ENCODE data around the gene CBFA2T2.

- TF ChIP-seq, protein P1, sequence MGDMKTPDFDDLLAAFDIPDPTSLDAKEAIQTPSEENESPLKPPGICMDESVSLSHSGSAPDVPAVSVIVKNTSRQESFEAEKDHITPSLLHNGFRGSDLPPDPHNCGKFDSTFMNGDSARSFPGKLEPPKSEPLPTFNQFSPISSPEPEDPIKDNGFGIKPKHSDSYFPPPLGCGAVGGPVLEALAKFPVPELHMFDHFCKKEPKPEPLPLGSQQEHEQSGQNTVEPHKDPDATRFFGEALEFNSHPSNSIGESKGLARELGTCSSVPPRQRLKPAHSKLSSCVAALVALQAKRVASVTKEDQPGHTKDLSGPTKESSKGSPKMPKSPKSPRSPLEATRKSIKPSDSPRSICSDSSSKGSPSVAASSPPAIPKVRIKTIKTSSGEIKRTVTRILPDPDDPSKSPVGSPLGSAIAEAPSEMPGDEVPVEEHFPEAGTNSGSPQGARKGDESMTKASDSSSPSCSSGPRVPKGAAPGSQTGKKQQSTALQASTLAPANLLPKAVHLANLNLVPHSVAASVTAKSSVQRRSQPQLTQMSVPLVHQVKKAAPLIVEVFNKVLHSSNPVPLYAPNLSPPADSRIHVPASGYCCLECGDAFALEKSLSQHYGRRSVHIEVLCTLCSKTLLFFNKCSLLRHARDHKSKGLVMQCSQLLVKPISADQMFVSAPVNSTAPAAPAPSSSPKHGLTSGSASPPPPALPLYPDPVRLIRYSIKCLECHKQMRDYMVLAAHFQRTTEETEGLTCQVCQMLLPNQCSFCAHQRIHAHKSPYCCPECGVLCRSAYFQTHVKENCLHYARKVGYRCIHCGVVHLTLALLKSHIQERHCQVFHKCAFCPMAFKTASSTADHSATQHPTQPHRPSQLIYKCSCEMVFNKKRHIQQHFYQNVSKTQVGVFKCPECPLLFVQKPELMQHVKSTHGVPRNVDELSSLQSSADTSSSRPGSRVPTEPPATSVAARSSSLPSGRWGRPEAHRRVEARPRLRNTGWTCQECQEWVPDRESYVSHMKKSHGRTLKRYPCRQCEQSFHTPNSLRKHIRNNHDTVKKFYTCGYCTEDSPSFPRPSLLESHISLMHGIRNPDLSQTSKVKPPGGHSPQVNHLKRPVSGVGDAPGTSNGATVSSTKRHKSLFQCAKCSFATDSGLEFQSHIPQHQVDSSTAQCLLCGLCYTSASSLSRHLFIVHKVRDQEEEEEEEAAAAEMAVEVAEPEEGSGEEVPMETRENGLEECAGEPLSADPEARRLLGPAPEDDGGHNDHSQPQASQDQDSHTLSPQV (IDR thresholded peaks at IDR 0.05), result no peak
- TF ChIP-seq CTCF (IDR thresholded peaks at IDR 0.05 in 2 of 3, conservative IDR thresholded peaks at IDR 0.05 in 1 of 3; ENCODE audit: control insufficient read depth in 2 of 3, extremely low read depth in 1 of 3, insufficient read depth in 1 of 3, low read depth in 3 of 3, low read length in 3 of 3), result no peak
- no peak for TF ChIP-seq HDGF (IDR thresholded peaks at IDR 0.05)
- TF ChIP-seq ZBTB33 (IDR thresholded peaks at IDR 0.05), result no peak
- TF ChIP-seq E2F8 (IDR thresholded peaks at IDR 0.05; ENCODE audit: low read depth, partially characterized antibody), result no peak
- no peak for TF ChIP-seq ATF7 (IDR thresholded peaks at IDR 0.05; ENCODE audit: low read depth)
- TF ChIP-seq RBBP5 (conservative IDR thresholded peaks at IDR 0.05), result no peak
- no peak for TF ChIP-seq PRDM15 (CRISPR knock-in tag; IDR thresholded peaks at IDR 0.05)
- TF ChIP-seq, protein P2, sequence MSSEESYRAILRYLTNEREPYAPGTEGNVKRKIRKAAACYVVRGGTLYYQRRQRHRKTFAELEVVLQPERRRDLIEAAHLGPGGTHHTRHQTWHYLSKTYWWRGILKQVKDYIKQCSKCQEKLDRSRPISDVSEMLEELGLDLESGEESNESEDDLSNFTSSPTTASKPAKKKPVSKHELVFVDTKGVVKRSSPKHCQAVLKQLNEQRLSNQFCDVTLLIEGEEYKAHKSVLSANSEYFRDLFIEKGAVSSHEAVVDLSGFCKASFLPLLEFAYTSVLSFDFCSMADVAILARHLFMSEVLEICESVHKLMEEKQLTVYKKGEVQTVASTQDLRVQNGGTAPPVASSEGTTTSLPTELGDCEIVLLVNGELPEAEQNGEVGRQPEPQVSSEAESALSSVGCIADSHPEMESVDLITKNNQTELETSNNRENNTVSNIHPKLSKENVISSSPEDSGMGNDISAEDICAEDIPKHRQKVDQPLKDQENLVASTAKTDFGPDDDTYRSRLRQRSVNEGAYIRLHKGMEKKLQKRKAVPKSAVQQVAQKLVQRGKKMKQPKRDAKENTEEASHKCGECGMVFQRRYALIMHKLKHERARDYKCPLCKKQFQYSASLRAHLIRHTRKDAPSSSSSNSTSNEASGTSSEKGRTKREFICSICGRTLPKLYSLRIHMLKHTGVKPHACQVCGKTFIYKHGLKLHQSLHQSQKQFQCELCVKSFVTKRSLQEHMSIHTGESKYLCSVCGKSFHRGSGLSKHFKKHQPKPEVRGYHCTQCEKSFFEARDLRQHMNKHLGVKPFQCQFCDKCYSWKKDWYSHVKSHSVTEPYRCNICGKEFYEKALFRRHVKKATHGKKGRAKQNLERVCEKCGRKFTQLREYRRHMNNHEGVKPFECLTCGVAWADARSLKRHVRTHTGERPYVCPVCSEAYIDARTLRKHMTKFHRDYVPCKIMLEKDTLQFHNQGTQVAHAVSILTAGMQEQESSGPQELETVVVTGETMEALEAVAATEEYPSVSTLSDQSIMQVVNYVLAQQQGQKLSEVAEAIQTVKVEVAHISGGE (CRISPR knock-in tag; IDR thresholded peaks at IDR 0.05), result no peak
- TF ChIP-seq NFYB (IDR thresholded peaks at IDR 0.05; ENCODE audit: insufficient read depth, low read depth, low read length), result no peak
- TF ChIP-seq, protein P3, sequence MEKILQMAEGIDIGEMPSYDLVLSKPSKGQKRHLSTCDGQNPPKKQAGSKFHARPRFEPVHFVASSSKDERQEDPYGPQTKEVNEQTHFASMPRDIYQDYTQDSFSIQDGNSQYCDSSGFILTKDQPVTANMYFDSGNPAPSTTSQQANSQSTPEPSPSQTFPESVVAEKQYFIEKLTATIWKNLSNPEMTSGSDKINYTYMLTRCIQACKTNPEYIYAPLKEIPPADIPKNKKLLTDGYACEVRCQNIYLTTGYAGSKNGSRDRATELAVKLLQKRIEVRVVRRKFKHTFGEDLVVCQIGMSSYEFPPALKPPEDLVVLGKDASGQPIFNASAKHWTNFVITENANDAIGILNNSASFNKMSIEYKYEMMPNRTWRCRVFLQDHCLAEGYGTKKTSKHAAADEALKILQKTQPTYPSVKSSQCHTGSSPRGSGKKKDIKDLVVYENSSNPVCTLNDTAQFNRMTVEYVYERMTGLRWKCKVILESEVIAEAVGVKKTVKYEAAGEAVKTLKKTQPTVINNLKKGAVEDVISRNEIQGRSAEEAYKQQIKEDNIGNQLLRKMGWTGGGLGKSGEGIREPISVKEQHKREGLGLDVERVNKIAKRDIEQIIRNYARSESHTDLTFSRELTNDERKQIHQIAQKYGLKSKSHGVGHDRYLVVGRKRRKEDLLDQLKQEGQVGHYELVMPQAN (conservative IDR thresholded peaks at IDR 0.05), result no peak
- TF ChIP-seq SREBF1 (IDR thresholded peaks at IDR 0.05; ENCODE audit: low read length), result no peak
- TF ChIP-seq EGR1 (IDR thresholded peaks at IDR 0.05; ENCODE audit: borderline replicate concordance in 1 of 2, low read depth in 2 of 2, low read length in 2 of 2), result no peak
- TF ChIP-seq POLR2AphosphoS5 (IDR thresholded peaks at IDR 0.05; ENCODE audit: low read length), result no peak
Observed at GRCh38 chr20:33612001-33612400, 122.1 kb downstream of the CBFA2T2 start.
